DOHH2 (cell line): ENCODE measurements around the gene COASY.

Experiments used
- H3F3A ChIP-seq: fragments of 200-600 bp; sonication (generic), shearing (Covaris generic); 2 replicates; pipeline ENCODE4 v1.6.0; 2016; ENCODE audit warnings: antibody characterized with exemption, mild to moderate bottlenecking; ENCODE audit not compliant: control insufficient read depth, insufficient read depth
- H3K27ac ChIP-seq: fragments of 200-600 bp; sonication (generic); 2 replicates; pipeline ENCODE4 v1.5.1; 2014; ENCODE audit warnings: low read depth, mild to moderate bottlenecking, low read length, moderate library complexity
- H3K27me3 ChIP-seq: fragments of 200-600 bp; sonication (generic); 2 replicates; pipeline ENCODE4 v1.6.1; 2014; ENCODE audit warnings: mild to moderate bottlenecking, low read length, mixed read lengths; ENCODE audit not compliant: control insufficient read depth
- H3K36me3 ChIP-seq: fragments of 200-600 bp; sonication (generic); 2 replicates; pipeline ENCODE4 v1.6.1; 2014; ENCODE audit warnings: mild to moderate bottlenecking, low read length, moderate library complexity, mixed read lengths; ENCODE audit not compliant: control insufficient read depth
- H3K4me1 ChIP-seq: fragments of 200-600 bp; sonication (generic); 2 replicates; pipeline ENCODE4 v1.6.1; 2014; ENCODE audit warnings: mild to moderate bottlenecking, low read length, mixed read lengths; ENCODE audit not compliant: control insufficient read depth
- H3K4me2 ChIP-seq: fragments of 200-600 bp; sonication (generic); 2 replicates; pipeline ENCODE4 v1.6.0; 2014; ENCODE audit warnings: mild to moderate bottlenecking, low read length, moderate library complexity
- H3K4me3 ChIP-seq: fragments of 200-600 bp; sonication (generic); 2 replicates; pipeline ENCODE4 v1.5.1; 2014; ENCODE audit warnings: mild to moderate bottlenecking, low read length, mixed read lengths
- H3K79me2 ChIP-seq: fragments of 200-600 bp; sonication (generic); 2 replicates; pipeline ENCODE4 v1.6.1; 2014; ENCODE audit warnings: mild to moderate bottlenecking, low read length, mixed read lengths; ENCODE audit not compliant: control insufficient read depth
- H3K9me2 ChIP-seq: fragments of 200-600 bp; sonication (generic); replicated peaks from 2 replicates; pipeline ENCODE4 v1.6.1; 2014; ENCODE audit warnings: mild to moderate bottlenecking, low read length, mixed read lengths; ENCODE audit not compliant: control insufficient read depth
- H3K9me3 ChIP-seq: fragments of 200-600 bp; sonication (generic); 2 replicates; pipeline ENCODE4 v1.6.1; 2014; ENCODE audit warnings: antibody characterized with exemption, low read length, mixed read lengths; ENCODE audit not compliant: control insufficient read depth, insufficient read depth
- H4K20me1 ChIP-seq: fragments of 200-600 bp; sonication (generic); 2 replicates; pipeline ENCODE4 v1.6.0; 2014; ENCODE audit warnings: low read depth, mild to moderate bottlenecking, antibody characterized with exemption, low read length, moderate library complexity; ENCODE audit not compliant: control insufficient read depth, insufficient read depth
- CTCF ChIP-seq: fragments of 200-600 bp; sonication (generic); IDR thresholded peaks from one replicate; pipeline ENCODE4 v1.5.1; 2014; ENCODE audit warnings: antibody characterized with exemption, mild to moderate bottlenecking, low read depth, low read length; ENCODE audit not compliant: poor library complexity, severe bottlenecking
- EZH2phosphoT487 ChIP-seq: fragments of 200-600 bp; sonication (generic); IDR thresholded peaks from 2 replicates; pipeline ENCODE4 v1.6.1; 2017; ENCODE audit warnings: borderline replicate concordance, mild to moderate bottlenecking, antibody characterized with exemption, low read length, moderate library complexity, mixed read lengths

Gene COASY

DNA sequence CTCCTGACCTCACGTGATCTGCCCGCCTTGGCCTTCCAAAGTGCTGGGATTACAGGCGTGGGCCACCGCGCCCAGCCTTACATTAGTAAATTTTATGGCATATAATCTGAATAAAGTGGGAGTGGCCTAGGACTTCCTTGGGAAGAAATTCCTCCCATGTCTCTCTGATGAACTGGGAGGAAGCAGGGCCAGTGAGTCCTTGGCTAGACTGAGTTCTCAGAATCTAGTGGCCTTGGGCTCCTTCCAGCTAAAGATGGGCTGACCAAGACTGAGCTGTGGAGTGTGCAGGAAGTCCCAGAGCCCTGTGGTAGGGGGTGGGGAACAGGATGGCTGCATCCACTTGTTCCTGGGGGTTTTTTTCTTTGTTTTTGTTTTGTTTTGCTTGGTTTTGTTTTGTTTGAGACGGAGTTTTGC lies 35.9 kb upstream of the COASY start:
- Histone ChIP-seq H3K79me2 (no peaks in the 10 kb centered on the region), H3K4me3 (no peak overlapping the region), H3K27ac (no peak overlapping the region), H3K4me1 (peaks cover 13% of the 10 kb centered on the region), H3K27me3 (peaks cover 7% of the 10 kb centered on the region; the same call in 1 of the 2 replicates), H4K20me1 (no peaks in the 10 kb centered on the region), H3F3A (peaks cover 9% of the 10 kb centered on the region), H3K9me2 (no peaks in the 10 kb centered on the region), H3K4me2 (no peak overlapping the region), H3K9me3 (no peaks in the 10 kb centered on the region), H3K36me3 (no peaks in the 10 kb centered on the region)
- TF ChIP-seq CTCF (no peak), EZH2phosphoT487 (no peak)

GRCh38 chr17:42527932-42528331 lies 34.0 kb upstream of the COASY start:
- Histone ChIP-seq H3K27me3 (peaks cover 7% of the 10 kb centered on the region; the same call in 1 of the 2 replicates), H3K79me2 (no peaks in the 10 kb centered on the region), H3K4me3 (no peak overlapping the region), H3K9me3 (no peaks in the 10 kb centered on the region), H3K4me1 (peaks cover 23% of the 10 kb centered on the region), H3K9me2 (no peaks in the 10 kb centered on the region), H3K4me2 (no peak overlapping the region), H3F3A (peaks cover 17% of the 10 kb centered on the region), H4K20me1 (no peaks in the 10 kb centered on the region), H3K36me3 (no peaks in the 10 kb centered on the region), H3K27ac (no peak overlapping the region)
- TF ChIP-seq EZH2phosphoT487 (no peak), CTCF (no peak)

- H3K79me2 ChIP-seq = no peaks in the 10 kb centered on the region
- H3F3A ChIP-seq = peaks cover 22% of the 10 kb centered on the region
- TF ChIP-seq EZH2phosphoT487 = no peak
- no peak for TF ChIP-seq CTCF
- no peak overlapping the region for H3K27ac ChIP-seq
- no peaks in the 10 kb centered on the region for H3K9me2 ChIP-seq
- H3K4me2 ChIP-seq = no peak overlapping the region
- H3K27me3 ChIP-seq = peaks cover 6% of the 10 kb centered on the region; the same call in 1 of the 2 replicates
- H3K4me1 ChIP-seq = peaks cover 26% of the 10 kb centered on the region
- no peak overlapping the region for H3K4me3 ChIP-seq
- H3K36me3 ChIP-seq = no peaks in the 10 kb centered on the region
- no peaks in the 10 kb centered on the region for H3K9me3 ChIP-seq
- H4K20me1 ChIP-seq = no peaks in the 10 kb centered on the region
These were observed 32.9 kb upstream of the COASY start for GRCh38 chr17:42529061-42529460.
